CD4-positive, alpha-beta T cell treated with Interleukin-6 for 4 hours (primary cell): ENCODE results near the gene TUBB4B.
A peak's percentile ranks its signal among the peaks of the same experiment; 100 is the strongest.

ENCODE experiments used
- DNase-seq: peaks from one replicate; pipeline ENCODE4 v3.0.0-alpha.2; 2020; ENCODE audit warnings: mixed read lengths

The TUBB4B gene

DNA sequence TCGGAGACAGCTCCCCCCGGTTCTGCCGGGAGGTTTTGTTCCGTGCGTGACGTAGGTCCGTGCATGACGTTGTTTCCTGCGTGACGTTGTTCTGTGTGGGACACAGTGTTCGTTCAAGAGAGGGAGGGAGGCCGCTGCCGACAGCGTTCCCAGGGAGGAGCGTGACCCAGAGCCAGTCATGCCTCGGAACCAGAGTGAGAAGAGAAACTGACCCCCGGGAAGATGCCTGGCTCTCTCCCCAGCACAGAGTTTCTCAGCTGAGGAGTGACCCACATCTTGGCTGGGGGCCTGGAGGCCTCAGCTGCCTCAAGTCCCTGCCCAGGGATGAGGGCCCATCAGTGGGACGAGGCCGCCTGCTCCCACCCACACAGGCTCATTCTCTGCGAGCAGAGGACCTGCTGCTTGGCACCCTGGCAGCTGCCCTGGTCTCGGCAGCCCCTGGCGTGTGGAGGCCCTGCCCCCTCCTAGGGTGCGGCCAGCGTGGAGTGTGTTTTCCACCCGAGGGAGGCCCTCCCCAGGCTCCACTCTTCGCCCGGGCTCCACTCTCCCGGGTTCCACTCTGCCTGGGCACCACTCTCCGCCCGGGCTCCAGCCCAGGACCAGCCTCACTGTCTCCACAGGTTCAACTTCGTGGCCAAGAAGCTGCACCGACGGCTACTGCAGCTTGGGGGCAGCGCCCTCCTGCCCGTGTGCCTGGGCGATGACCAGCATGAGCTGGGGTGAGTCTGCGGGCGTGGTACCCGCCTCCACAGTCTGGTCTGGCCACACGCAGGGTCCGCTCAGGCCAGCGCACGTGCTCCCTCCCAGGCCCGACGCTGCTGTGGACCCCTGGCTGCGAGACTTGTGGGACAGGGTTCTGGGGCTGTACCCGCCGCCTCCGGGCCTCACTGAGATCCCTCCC, 27.7 kb upstream of the TUBB4B start:
- no peak for DNase-seq

DNA sequence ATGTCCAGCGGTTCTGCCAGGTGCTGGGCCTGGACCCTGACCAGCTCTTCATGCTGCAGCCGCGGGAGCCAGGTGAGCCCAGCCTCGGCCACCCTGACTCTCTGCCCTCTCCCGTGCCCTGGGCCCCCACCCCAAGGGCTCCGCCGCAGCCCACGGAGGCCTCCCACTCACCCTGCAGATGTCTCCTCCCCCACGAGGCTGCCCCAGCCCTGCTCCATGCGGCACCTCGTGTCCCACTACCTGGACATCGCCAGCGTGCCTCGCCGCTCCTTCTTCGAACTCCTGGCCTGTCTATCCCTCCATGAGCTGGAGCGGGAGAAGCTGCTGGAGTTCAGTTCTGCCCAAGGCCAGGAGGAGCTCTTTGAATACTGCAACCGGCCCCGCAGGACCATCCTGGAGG, 26.5 kb upstream of the TUBB4B start:
- DNase-seq: no peak

DNA sequence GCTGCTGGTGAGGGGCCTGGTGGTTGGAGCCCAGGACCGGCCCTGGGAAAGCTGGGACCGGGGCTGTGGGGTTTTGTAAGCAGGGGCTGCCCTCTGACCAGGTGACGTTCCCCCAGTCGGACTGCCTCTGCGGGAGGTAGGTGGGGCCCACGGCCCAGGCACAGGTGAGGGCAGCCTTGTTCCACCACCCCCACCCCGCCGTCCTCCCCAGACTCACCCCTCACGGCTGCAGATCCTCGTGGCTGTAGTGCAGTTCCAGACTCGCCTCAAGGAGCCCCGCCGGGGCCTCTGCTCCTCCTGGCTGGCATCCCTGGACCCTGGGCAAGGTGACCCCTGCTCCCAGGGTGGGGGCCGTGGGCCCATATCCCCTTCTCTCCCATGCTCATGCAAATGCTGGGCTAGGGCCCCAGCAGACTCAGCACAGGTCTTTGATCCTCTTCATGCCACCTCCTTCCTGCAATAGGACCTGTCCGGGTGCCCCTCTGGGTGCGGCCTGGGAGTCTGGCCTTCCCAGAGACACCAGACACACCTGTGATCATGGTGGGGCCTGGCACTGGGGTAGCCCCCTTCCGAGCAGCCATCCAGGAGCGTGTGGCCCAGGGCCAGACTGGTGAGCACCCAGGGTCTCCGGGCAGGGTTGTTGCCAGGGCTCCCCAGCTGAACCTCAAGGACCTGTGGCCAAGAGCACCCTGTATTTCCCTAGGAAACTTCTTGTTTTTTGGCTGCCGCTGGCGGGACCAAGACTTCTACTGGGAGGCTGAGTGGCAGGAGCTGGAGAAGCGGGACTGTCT, 25.7 kb upstream of the TUBB4B start:
- no peak for DNase-seq

- DNase-seq: no peak
Measured at GRCh38 chr9:137216188-137216965, 24.7 kb upstream of the TUBB4B start.

DNA sequence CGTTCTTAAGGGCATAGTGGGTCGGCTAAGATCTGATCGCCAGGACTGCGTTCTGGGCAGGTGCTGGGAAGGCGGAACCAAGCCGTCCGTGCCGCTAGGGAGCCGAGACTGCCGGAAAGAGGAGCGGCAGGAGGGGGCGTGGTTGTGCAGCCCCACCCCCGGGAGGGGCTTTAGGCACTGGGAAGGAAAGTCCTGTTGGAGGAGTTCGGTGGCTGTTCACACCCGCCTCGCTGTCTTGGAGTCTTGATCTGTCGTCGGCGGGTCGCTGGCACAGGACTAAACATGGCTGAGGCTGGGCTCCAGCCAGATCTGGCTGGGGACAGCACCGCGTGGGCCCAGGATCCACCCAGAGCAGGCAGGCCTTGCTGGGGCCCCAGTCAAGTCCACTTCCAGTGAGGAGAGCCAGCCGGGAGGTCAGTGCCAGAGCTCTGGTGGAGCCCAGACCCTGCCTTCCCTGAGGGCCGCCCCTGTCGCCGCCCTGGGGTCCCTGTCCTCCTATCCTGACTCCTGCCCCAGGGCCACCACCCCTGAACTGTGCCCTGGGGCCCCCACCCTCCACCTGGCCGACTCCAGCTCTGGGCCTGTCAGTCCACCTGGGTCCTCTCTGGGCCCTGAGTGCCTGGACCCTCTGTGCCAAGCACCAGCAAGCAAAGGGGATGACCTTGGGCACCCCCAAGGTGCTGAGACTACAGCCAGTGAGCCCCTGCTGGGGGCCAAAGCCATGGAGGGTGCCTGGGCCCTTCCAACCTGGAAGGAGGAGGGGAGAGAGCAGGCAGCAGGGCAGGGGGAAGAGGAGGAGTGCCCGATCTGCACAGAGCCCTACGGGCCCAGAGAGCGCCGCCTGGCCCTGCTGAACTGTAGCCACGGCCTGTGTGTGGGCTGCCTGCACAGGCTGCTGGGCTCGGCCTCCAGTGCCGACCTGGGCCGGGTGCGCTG, 23.5 kb upstream of the TUBB4B start:
- peak; percentile 30 for DNase-seq

- DNase-seq: no peak
Measured at GRCh38 chr9:137218212-137218753, 22.8 kb upstream of the TUBB4B start.

GRCh38 chr9:137218754-137219271, 22.3 kb upstream of the TUBB4B start:
- DNase-seq: no peak

- DNase-seq: no peak
Measured at GRCh38 chr9:137219757-137220316, 21.2 kb upstream of the TUBB4B start.

GRCh38 chr9:137220317-137221094, 20.6 kb upstream of the TUBB4B start:
- no peak for DNase-seq

DNA sequence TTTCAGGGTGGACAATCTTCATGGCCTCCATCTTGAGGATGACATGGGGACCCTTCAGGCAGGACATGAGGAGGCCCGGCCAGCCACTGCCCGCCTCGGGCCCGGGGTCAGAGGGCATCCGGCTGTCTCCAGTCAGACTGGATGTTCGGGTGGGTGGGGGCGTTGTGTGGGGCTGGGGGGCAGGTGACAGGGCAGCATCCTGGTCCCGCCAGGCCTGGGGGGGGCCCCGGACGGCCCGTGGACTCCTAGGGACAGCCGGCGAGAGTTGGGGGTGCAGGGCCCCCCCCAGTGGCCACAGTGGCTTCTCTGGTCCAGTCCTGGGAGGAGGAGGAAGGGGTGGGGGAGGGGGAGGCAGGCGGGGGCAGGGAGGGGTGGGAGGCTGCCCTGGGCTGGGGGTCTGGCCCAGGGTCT, 20.0 kb upstream of the TUBB4B start:
- DNase-seq: no peak

DNA sequence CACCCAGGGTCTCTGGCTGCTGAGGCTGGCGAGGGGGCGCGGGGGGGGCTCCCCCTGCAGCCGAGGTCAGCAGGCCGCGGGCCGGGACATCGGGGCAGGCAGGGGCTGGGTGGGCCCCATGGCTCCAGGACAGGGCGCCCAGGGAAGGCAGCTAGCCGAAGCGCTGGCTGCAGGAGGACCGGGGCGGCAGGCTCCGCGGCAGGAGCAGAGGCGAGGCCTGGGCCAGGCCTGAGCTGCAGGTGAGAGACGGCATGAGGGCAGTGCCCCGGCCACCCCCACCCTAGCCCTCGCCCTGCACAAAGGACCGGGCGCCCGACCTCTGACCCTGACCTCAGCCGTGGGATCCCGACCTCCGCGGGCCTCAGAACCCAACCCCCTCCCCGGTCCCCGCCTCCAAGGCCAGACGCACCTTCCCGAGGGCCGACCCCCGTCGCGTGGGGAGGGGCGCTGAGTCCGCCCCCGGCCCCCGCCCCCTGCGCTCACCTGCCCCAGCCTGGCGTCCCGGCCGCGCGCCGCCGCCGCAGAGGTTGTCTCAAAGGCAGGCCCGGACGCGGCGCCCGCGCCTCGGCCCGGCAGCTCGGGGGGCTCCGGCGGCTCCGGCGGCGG, 19.5 kb upstream of the TUBB4B start:
- peak; percentile 39 for DNase-seq

DNA sequence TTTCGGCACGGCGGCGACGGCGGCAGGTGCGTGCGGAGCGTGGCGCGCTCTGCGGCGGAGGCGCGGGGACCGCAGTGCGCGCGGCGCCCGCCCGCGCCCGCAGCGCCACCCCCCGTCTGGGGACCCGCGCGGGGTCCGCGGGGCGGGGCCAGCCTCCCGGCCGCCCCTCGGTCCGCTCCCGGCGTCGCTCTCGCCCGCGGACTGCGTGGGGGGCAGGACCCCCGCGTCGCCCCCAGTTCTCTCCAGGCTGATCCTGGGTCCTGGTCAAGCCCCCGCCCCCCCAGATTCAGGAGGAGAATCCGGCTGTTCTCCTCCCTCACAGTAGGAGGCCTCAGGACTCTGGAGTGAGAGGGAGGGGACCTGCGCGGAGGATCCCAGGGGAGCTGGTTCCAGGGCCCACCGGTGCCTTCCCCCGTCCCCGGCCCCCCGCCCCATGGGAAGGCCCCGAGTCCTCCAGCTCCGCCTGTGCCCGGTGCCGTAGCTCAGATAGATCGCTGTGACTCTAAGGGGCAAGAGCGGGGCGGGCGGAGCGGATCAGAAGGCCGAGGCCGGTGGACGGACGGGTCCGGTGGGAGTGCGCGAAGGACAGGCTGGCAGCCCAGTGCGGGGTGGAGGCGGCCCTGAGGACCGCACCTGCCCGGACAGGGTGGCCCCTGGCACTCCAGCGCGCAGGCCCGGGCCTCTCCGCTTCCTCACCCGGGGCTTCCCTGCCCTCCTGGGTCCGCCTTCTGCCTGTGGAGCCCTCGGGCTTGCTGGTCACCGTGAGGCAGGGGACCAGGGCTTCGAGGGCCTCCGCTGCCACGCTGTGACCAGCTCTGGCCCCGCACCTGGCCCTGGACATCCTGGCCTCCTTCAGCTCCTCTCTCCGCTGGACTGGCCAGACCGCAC, 18.7 kb upstream of the TUBB4B start, which contains the start of gene RNF208:
Gene RNF208, minus strand, starts transcription at position 51 of the 888 bp plus-strand sequence. CDS start 1,028 bp downstream, outside the sequence.
- peak; percentile 14 for DNase-seq

GRCh38 chr9:137223078-137223970, 17.8 kb upstream of the TUBB4B start:
- DNase-seq: peak; percentile 98

DNA sequence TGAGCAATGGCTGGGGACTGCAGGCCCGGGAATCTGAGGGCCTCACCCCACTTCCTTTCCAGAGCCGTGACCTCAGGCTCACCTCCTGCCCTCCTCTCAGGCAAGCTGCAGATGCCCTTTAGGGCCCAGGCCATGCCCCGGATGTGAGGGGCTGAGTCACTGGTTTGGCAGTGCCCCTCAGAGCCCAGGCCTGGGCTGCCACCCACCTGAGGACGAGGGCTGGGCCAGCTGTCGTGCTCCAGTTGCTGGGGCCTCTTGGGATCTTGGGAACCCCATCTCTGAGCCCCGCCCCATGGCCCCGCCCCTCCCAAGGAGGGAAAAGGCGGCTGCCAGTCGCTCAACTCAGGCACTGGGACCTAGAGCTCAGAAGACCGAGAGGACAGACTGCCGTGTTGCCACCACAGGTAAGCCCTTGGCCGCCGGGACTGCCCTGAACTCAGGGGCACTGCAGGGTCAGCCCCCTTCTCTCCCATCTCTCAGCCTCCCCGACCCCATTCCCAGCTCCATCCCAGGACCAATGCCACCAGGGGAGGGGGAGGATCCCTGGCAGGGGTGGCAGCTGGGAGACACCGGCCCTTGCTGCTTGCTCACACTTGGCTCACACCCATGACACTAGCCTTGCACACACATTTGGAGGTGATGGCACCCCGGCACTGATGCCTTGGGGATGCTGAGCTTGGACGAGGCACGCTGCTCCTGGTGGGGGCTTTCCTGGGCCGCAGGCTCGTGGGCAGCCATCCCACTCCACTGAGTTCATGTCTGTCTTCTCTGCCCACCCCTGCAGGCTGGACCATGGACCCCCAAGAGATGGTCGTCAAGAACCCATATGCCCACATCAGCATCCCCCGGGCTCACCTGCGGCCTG, 16.0 kb upstream of the TUBB4B start, which contains the start of gene CYSRT1:
Gene CYSRT1, plus strand, starts transcription at position 345 of the 865 bp plus-strand sequence. Its CDS starts 448 bp downstream, at position 793.
- no peak for DNase-seq

DNA sequence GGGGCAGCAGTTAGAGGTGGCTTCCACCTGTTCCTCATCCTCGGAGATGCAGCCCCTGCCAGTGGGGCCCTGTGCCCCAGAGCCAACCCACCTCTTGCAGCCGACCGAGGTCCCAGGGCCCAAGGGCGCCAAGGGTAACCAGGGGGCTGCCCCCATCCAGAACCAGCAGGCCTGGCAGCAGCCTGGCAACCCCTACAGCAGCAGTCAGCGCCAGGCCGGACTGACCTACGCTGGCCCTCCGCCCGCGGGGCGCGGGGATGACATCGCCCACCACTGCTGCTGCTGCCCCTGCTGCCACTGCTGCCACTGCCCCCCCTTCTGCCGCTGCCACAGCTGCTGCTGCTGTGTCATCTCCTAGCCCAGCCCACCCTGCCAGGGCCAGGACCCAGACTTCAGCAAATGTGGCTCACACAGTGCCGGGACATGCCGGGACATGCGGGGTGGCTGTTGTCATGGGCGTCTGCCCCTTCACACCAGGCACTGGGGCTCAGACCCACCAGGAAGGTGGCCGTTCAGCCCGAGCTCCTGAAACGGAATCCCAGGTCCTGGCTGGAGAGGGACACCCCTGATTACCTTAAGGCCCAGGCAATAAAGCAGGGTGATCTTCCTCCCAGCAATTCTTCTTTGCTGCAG, 15.3 kb upstream of the TUBB4B start:
- DNase-seq: no peak
